ENCODE data around the gene SNX13.

DNA sequence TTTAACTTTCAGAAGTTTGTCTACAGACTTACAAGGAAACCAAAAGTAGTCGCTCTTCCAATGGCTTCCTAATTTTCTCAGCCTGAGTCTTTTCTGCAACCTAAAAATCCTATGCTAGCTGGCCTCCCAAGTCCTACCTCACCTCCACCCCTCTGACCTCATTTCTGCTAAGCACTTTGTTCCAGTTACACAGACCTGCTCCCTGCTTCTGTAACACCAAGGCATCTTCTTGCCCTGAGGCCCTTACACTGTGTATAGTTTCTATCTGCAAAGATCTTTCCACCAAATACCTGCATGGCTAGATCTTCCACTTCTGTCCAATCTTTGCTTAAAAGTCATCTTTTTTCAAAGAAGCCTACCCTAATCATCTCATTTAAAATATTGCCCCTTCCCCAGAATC, 1.9 kb upstream of the SNX13 start:
- TF ChIP-seq POLR2A (IDR thresholded peaks at IDR 0.05; ENCODE audit: low read depth, low read length) (no peak), CTCF (conservative IDR thresholded peaks at IDR 0.05; ENCODE audit: low read depth, low read length) (no peak), CEBPB (IDR thresholded peaks at IDR 0.05; ENCODE audit: low read depth, low read length) (no peak), MAFK (IDR thresholded peaks at IDR 0.05; ENCODE audit: low read depth, low read length) (no peak), MXI1 (IDR thresholded peaks at IDR 0.05; ENCODE audit: borderline replicate concordance, low read depth, low read length) (no peak), SMC3 (IDR thresholded peaks at IDR 0.05; ENCODE audit: low read depth, low read length) (no peak), FOS (IDR thresholded peaks at IDR 0.05; ENCODE audit: low read depth, low read length) (no peak), RFX5 (IDR thresholded peaks at IDR 0.05; ENCODE audit: low read depth, low read length) (no peak), RAD21 (IDR thresholded peaks at IDR 0.05; ENCODE audit: low read length) (no peak), MAZ (IDR thresholded peaks at IDR 0.05; ENCODE audit: borderline replicate concordance, low read depth, low read length) (no peak), RCOR1 (IDR thresholded peaks at IDR 0.05; ENCODE audit: insufficient replicate concordance, low read length) (no peak)
- TF ChIP-seq, protein P1, sequence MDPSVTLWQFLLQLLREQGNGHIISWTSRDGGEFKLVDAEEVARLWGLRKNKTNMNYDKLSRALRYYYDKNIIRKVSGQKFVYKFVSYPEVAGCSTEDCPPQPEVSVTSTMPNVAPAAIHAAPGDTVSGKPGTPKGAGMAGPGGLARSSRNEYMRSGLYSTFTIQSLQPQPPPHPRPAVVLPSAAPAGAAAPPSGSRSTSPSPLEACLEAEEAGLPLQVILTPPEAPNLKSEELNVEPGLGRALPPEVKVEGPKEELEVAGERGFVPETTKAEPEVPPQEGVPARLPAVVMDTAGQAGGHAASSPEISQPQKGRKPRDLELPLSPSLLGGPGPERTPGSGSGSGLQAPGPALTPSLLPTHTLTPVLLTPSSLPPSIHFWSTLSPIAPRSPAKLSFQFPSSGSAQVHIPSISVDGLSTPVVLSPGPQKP (IDR thresholded peaks at IDR 0.05; ENCODE audit: borderline replicate concordance, low read depth, low read length) = no peak
